Measurements from ENCODE around the gene PAPOLB.

PAPOLB gene

GRCh38 chr7:4820405-4820966 lies 41.3 kb downstream of the PAPOLB start:
- no peak for DNase-seq (ENCODE audit: low spot score)
- in situ Hi-C loops (cut with MboI; ENCODE audit: low pct_unique_long_range_greater_than_20kb, low sequenced_read_pairs, unreplicated experiment): no loop called here
- no peak for TF ChIP-seq CTCF (IDR thresholded peaks at IDR 0.05; ENCODE audit: extremely low read depth, insufficient read depth, missing control alignments)

GRCh38 chr7:4819560-4820404 lies 42.0 kb downstream of the PAPOLB start:
- in situ Hi-C loops (cut with MboI; ENCODE audit: low pct_unique_long_range_greater_than_20kb, low sequenced_read_pairs, unreplicated experiment): no loop called here
- TF ChIP-seq CTCF (IDR thresholded peaks at IDR 0.05; ENCODE audit: extremely low read depth, insufficient read depth, missing control alignments): no peak
- DNase-seq (ENCODE audit: low spot score): no peak

- no peak for TF ChIP-seq CTCF (IDR thresholded peaks at IDR 0.05; ENCODE audit: extremely low read depth, insufficient read depth, missing control alignments)
- in situ Hi-C loops (cut with MboI; ENCODE audit: low pct_unique_long_range_greater_than_20kb, low sequenced_read_pairs, unreplicated experiment): no loop called here
Measured at GRCh38 chr7:4818000-4818794, 43.6 kb downstream of the PAPOLB start.

GRCh38 chr7:4817178-4817901 lies 44.5 kb downstream of the PAPOLB start:
- DNase-seq (ENCODE audit: low spot score): no peak
- in situ Hi-C loops (cut with MboI; ENCODE audit: low pct_unique_long_range_greater_than_20kb, low sequenced_read_pairs, unreplicated experiment): no loop called here
- TF ChIP-seq CTCF (IDR thresholded peaks at IDR 0.05; ENCODE audit: extremely low read depth, insufficient read depth, missing control alignments): no peak

More at GRCh38 chr7:4818000-4818794, 43.6 kb downstream of the PAPOLB start:
- no peak for DNase-seq (ENCODE audit: low spot score)

GRCh38 chr7:4816419-4817080 lies 45.3 kb downstream of the PAPOLB start:
- no peak for TF ChIP-seq CTCF (IDR thresholded peaks at IDR 0.05; ENCODE audit: extremely low read depth, insufficient read depth, missing control alignments)
- in situ Hi-C loops (cut with MboI; ENCODE audit: low pct_unique_long_range_greater_than_20kb, low sequenced_read_pairs, unreplicated experiment): no loop called here
- DNase-seq (ENCODE audit: low spot score): no peak
